ENCODE data around the gene UBE2Z.

Gene UBE2Z

DNA sequence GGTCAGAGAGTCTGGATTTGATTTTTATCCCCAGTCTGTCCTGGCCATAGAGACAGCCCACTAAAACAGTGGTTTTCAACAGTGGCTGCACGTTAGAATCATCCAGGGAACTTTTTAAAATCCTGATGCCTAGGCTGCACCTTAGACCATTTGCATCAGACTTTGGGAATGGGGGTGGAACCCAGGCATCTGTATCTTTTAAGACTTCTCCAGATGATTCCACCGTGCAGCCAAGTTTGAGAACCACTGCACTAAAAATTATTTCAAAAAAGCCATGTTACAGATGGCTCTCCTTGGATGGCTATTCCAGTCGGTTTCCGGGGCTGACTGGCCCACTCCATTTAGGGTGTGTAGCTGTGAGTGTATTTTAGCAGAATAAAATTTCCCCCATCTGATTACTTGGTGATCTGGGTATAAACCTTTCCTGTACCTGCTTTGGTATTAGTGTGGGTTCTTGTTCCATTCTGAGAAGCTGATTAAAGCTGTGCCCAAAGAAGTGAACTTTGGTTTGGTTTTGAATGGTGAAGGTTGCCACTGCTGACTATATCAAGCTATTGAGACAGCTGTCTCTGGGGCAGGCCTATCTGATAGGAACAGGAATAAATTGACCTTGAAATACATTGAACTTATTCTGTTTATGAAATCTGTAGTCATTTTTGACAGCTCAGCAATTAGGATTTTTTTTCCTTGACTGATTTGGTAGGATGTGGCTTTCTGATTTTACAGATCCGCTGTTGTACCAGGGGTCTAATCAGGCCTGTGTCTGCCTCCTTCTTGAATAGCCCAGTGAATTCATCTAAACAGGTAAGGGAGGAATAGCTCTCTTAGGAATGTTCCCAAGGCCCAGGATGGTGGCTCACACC lies 14.3 kb upstream of the UBE2Z start:
- Histone ChIP-seq H3K4me3 (peak overlapping the region; percentile 94), H3K27ac (no peak overlapping the region), H3K36me3 (ENCODE audit: insufficient read depth, low read length) (peaks cover 47% of the 10 kb centered on the region), H3K9me3 (ENCODE audit: low read depth, low read length) (no peaks in the 10 kb centered on the region), H3K9ac (ENCODE audit: insufficient read length) (peak overlapping the region; percentile 95)
- no peak for TF ChIP-seq POLR2AphosphoS5 (IDR thresholded peaks at IDR 0.05; ENCODE audit: borderline replicate concordance, low read depth, low read length)
- no peak for TF ChIP-seq FOXP2 (optimal IDR thresholded peaks at IDR 0.05; ENCODE audit: control extremely low read depth, extremely low read length, insufficient read depth)
- TF ChIP-seq EZH2 (IDR thresholded peaks at IDR 0.05), result no peak
- no peak for DNase-seq (ENCODE audit: low read depth, low spot score)

- no peak for DNase-seq (ENCODE audit: low read depth, low spot score)
- H3K9ac ChIP-seq (ENCODE audit: insufficient read length), result no peak overlapping the region
Observed at GRCh38 chr17:48894886-48895285, 13.3 kb upstream of the UBE2Z start.

GRCh38 chr17:48901241-48901640 lies 7.0 kb upstream of the UBE2Z start:
- DNase-seq (ENCODE audit: low read depth, low spot score), result no peak
- no peak overlapping the region for H3K9ac ChIP-seq (ENCODE audit: insufficient read length)
- H3K36me3 ChIP-seq (ENCODE audit: insufficient read depth, low read length), result peaks cover 22% of the 10 kb centered on the region
- H3K4me3 ChIP-seq, result no peak overlapping the region
- H3K9me3 ChIP-seq (ENCODE audit: low read depth, low read length), result no peaks in the 10 kb centered on the region
- peak overlapping the region; percentile 35; the same call in 1 of the 2 replicates for H3K27ac ChIP-seq
- TF ChIP-seq FOXP2 (optimal IDR thresholded peaks at IDR 0.05; ENCODE audit: control extremely low read depth, extremely low read length, insufficient read depth) (no peak), POLR2AphosphoS5 (IDR thresholded peaks at IDR 0.05; ENCODE audit: borderline replicate concordance, low read depth, low read length) (no peak), EZH2 (IDR thresholded peaks at IDR 0.05) (no peak)

More at GRCh38 chr17:48894886-48895285, 13.3 kb upstream of the UBE2Z start:
- Histone ChIP-seq H3K4me3 (no peak overlapping the region), H3K9me3 (ENCODE audit: low read depth, low read length) (no peaks in the 10 kb centered on the region), H3K36me3 (ENCODE audit: insufficient read depth, low read length) (peaks cover 47% of the 10 kb centered on the region), H3K27ac (no peak overlapping the region)
- TF ChIP-seq POLR2AphosphoS5 (IDR thresholded peaks at IDR 0.05; ENCODE audit: borderline replicate concordance, low read depth, low read length) (no peak), FOXP2 (optimal IDR thresholded peaks at IDR 0.05; ENCODE audit: control extremely low read depth, extremely low read length, insufficient read depth) (no peak), EZH2 (IDR thresholded peaks at IDR 0.05) (no peak)

DNA sequence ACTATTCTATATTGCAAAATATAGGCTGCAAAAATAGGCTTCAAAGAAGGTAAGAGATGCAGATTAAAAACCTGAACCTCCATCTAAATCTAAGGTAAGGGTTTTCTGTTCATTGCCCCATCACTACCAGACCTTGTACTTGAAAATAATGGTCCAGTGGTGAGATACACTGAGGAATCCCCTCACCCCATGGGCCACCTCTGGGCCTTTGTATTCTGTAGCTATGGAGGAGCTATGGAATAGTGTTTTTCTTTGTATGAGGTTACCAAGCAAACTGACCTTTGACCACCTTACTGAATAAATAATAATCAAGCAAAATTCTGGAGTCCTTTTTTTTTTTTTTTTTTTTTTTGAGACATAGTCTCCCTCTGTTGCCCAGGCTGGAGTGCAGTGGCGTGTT lies 4.8 kb upstream of the UBE2Z start:
- H3K9me3 ChIP-seq (ENCODE audit: low read depth, low read length), result no peaks in the 10 kb centered on the region
- no peak overlapping the region for H3K4me3 ChIP-seq
- peaks cover 2% of the 10 kb centered on the region; the same call in 1 of the 2 replicates for H3K36me3 ChIP-seq (ENCODE audit: insufficient read depth, low read length)
- no peak overlapping the region for H3K27ac ChIP-seq
- no peak for DNase-seq (ENCODE audit: low read depth, low spot score)
- TF ChIP-seq POLR2AphosphoS5 (IDR thresholded peaks at IDR 0.05; ENCODE audit: borderline replicate concordance, low read depth, low read length) (no peak), FOXP2 (optimal IDR thresholded peaks at IDR 0.05; ENCODE audit: control extremely low read depth, extremely low read length, insufficient read depth) (no peak), EZH2 (IDR thresholded peaks at IDR 0.05) (no peak)
- H3K9ac ChIP-seq (ENCODE audit: insufficient read length), result no peak overlapping the region

GRCh38 chr17:48904428-48904827 lies 3.8 kb upstream of the UBE2Z start:
- no peak overlapping the region for H3K27ac ChIP-seq
- H3K9me3 ChIP-seq (ENCODE audit: low read depth, low read length), result no peaks in the 10 kb centered on the region
- TF ChIP-seq EZH2 (IDR thresholded peaks at IDR 0.05) (no peak), POLR2AphosphoS5 (IDR thresholded peaks at IDR 0.05; ENCODE audit: borderline replicate concordance, low read depth, low read length) (no peak), FOXP2 (optimal IDR thresholded peaks at IDR 0.05; ENCODE audit: control extremely low read depth, extremely low read length, insufficient read depth) (no peak)
- no peaks in the 10 kb centered on the region for H3K36me3 ChIP-seq (ENCODE audit: insufficient read depth, low read length)
- DNase-seq (ENCODE audit: low read depth, low spot score), result no peak
- H3K4me3 ChIP-seq, result no peak overlapping the region
- H3K9ac ChIP-seq (ENCODE audit: insufficient read length), result no peak overlapping the region

GRCh38 chr17:48905987-48906515 lies 2.2 kb upstream of the UBE2Z start:
- DNase-seq (ENCODE audit: low read depth, low spot score), result no peak
- H3K36me3 ChIP-seq (ENCODE audit: insufficient read depth, low read length), result peaks cover 15% of the 10 kb centered on the region
- H3K4me3 ChIP-seq, result no peak overlapping the region
- TF ChIP-seq EZH2 (IDR thresholded peaks at IDR 0.05) (no peak), FOXP2 (optimal IDR thresholded peaks at IDR 0.05; ENCODE audit: control extremely low read depth, extremely low read length, insufficient read depth) (no peak), POLR2AphosphoS5 (IDR thresholded peaks at IDR 0.05; ENCODE audit: borderline replicate concordance, low read depth, low read length) (no peak)
- peak overlapping the region; percentile 25; the same call in 1 of the 2 replicates for H3K27ac ChIP-seq
- H3K9ac ChIP-seq (ENCODE audit: insufficient read length), result no peak overlapping the region
- H3K9me3 ChIP-seq (ENCODE audit: low read depth, low read length), result no peaks in the 10 kb centered on the region

GRCh38 chr17:48907713-48908046 lies 527 bp upstream of the UBE2Z start:
- Histone ChIP-seq H3K36me3 (ENCODE audit: insufficient read depth, low read length) (peaks cover 32% of the 10 kb centered on the region), H3K9ac (ENCODE audit: insufficient read length) (peak overlapping the region; percentile 81), H3K4me3 (peak overlapping the region; percentile 97), H3K27ac (peak overlapping the region; percentile 90), H3K9me3 (ENCODE audit: low read depth, low read length) (no peaks in the 10 kb centered on the region)
- no peak for TF ChIP-seq POLR2AphosphoS5 (IDR thresholded peaks at IDR 0.05; ENCODE audit: borderline replicate concordance, low read depth, low read length)
- TF ChIP-seq EZH2 (IDR thresholded peaks at IDR 0.05), result no peak
- TF ChIP-seq FOXP2 (optimal IDR thresholded peaks at IDR 0.05; ENCODE audit: control extremely low read depth, extremely low read length, insufficient read depth), result no peak
- DNase-seq (ENCODE audit: low read depth, low spot score), result no peak

DNA sequence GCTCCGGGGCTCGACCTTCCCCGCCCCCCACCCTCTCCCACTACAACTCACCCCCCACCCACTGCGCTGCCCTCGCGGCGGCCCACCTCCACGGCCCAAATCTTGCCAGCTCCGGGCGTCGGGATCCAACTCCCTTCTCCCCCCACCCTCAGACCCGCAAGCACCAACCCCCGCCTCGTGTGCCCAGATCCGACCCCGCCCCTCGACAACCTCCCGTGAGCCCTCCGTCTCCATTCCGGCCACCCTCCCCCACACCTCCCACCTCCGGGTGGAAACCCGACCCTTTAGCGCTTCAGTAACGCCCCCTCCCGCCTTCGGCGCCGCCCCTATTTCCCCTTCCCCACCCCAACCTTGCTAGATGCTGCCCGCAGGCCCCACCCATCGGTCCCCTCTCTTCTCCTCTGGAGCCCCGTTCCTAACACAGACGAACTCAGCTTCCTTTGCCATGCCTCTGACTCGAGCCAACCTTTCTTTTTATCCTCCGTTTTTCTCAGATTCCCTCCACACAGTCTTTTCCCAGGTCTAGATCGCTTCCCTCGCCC lies 717 bp downstream of the UBE2Z start:
- Histone ChIP-seq H3K9ac (ENCODE audit: insufficient read length) (peak overlapping the region; percentile 81), H3K9me3 (ENCODE audit: low read depth, low read length) (no peaks in the 10 kb centered on the region), H3K36me3 (ENCODE audit: insufficient read depth, low read length) (peaks cover 44% of the 10 kb centered on the region), H3K27ac (peak overlapping the region; percentile 90), H3K4me3 (peak overlapping the region; percentile 97)
- peak; percentile 34 for DNase-seq (ENCODE audit: low read depth, low spot score)
- peak; percentile 43 for TF ChIP-seq POLR2AphosphoS5 (IDR thresholded peaks at IDR 0.05; ENCODE audit: borderline replicate concordance, low read depth, low read length)
- no peak for TF ChIP-seq FOXP2 (optimal IDR thresholded peaks at IDR 0.05; ENCODE audit: control extremely low read depth, extremely low read length, insufficient read depth)
- TF ChIP-seq EZH2 (IDR thresholded peaks at IDR 0.05), result no peak

Measured in SK-N-MC (cell line).